ENCODE measurements around the gene PTPRU. TPM values are rescaled to one million over a fixed set of nuclear protein-coding genes. Genes with fewer than 3 reads are reported as not detected.

The PTPRU gene
- total RNA-seq, 2 donors from 2014 or later = 0.99 to 2.1 TPM

DNA sequence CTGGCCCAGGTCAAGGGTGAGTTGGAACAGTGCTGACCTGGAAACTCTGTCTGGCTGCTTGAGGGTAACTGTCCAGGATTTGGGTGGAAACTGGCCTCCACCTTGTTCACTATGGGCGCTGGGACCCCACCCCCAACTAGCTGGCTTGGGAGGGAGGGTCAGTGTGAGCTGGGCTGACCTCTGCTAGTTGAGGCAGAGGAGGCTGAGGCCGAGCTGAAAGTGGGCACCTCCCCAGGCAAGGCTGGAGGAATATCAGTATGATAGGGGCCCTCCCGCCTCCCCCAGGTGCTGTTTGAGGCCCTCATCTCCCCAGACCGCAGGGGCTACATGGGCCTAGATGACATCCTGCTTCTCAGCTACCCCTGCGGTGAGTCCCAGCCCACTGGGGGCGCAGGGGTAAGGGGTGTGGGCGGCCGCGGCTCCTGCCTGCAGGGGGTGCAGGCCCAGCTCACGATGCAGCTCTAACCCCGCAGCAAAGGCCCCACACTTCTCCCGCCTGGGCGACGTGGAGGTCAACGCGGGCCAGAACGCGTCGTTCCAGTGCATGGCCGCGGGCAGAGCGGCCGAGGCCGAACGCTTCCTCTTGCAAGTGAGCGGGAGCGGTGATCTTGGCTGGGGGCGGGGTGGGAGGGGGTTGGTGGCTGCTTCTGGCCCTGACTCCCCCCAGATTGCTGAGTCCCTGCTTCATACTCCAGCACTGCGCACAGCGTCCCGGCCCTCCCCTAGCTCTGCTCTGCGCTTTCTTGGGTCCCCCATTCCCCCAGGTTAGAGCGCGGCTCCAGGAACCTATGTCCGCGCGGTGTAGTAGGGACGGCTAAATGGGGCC, 22.9 kb downstream of the PTPRU start:
- peak; percentile 42 for ATAC-seq (replicated peaks)
- no peak overlapping the region for H3K27ac Mint-ChIP-seq
- peaks cover 33% of the 10 kb centered on the region for H3K27me3 Mint-ChIP-seq
- no peaks in the 10 kb centered on the region for H3K36me3 Mint-ChIP-seq (ENCODE audit: low read depth)
- no peaks in the 10 kb centered on the region for H3K9me3 Mint-ChIP-seq
- H3K4me1 Mint-ChIP-seq = peaks cover 8% of the 10 kb centered on the region
- H3K4me3 Mint-ChIP-seq = peak overlapping the region; percentile 74

DNA sequence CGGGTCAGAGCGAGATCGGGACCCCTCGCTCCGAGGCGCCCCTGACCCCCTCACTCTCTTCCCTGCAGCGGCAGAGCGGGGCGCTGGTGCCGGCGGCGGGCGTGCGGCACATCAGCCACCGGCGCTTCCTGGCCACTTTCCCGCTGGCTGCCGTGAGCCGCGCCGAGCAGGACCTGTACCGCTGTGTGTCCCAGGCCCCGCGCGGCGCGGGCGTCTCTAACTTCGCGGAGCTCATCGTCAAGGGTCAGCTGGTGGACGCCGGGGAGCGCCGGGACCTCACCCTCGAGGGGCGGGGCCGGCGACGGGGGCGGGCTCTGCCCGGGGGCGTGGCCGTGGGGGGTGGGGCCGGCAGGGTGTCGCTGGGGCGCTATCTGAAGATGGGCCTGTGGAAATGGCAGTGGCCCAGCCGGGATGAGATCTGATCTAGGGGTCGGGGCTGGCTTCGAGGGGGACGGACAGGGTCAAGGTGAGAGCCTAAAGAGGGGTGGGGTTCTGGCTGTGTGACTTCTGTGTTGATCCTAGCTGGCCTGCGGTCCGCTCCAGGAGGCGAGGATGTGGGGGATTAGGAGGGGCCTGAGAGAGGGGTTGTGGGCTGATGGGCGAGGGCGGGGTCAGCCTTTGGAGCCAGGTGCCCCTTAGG, 23.6 kb downstream of the PTPRU start:
- peak; percentile 72 for ATAC-seq (replicated peaks)
- Mint-ChIP-seq H3K27me3 (peaks cover 33% of the 10 kb centered on the region), H3K4me3 (peak overlapping the region; percentile 74), H3K27ac (no peak overlapping the region), H3K36me3 (ENCODE audit: low read depth) (no peaks in the 10 kb centered on the region), H3K4me1 (peaks cover 8% of the 10 kb centered on the region), H3K9me3 (no peaks in the 10 kb centered on the region)

DNA sequence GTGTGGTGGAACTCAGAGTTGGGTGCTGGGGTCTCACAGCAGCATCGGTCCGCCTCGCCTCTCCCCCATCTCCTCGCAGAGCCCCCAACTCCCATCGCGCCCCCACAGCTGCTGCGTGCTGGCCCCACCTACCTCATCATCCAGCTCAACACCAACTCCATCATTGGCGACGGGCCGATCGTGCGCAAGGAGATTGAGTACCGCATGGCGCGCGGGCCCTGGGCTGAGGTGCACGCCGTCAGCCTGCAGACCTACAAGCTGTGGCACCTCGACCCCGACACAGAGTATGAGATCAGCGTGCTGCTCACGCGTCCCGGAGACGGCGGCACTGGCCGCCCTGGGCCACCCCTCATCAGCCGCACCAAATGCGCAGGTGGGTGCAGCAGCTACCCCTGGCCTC, 24.2 kb downstream of the PTPRU start:
- Mint-ChIP-seq H3K36me3 (ENCODE audit: low read depth) (no peaks in the 10 kb centered on the region), H3K9me3 (no peaks in the 10 kb centered on the region), H3K4me1 (peaks cover 8% of the 10 kb centered on the region), H3K4me3 (peak overlapping the region; percentile 74), H3K27ac (no peak overlapping the region), H3K27me3 (peaks cover 33% of the 10 kb centered on the region)
- no peak for ATAC-seq (replicated peaks)

DNA sequence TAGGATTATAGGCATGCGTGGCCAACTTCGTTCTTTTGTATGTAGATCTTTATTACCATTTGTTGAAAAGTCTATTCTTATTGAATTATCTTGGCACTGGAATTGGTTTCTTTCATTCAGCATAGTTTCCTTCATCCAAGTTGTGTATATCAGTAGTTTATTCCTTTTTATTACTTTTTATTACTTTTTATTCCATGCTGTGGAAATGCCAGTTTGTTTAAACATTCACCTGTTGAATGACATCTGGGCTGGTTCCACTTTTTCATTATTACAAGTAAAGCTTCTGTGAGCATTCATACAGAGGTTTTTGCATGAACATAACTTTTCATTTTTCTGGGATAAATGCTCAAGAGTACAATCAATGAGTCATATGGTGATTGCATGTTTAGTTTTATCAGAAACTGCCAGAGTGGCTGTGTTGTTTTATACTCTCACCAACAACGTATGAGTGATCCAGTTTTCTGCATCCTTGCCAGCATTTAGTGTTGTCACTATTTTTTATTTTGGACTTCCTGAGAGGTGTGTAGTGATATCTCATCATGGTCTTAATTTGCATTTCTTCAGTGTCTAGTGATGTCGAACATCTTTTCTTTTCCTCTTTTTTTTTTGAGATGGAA, 28.6 kb downstream of the PTPRU start:
- Mint-ChIP-seq H3K4me3 (no peak overlapping the region), H3K4me1 (peaks cover 8% of the 10 kb centered on the region), H3K36me3 (ENCODE audit: low read depth) (no peaks in the 10 kb centered on the region), H3K27me3 (peaks cover 55% of the 10 kb centered on the region), H3K27ac (no peak overlapping the region), H3K9me3 (no peaks in the 10 kb centered on the region)
- no peak for ATAC-seq (replicated peaks)

DNA sequence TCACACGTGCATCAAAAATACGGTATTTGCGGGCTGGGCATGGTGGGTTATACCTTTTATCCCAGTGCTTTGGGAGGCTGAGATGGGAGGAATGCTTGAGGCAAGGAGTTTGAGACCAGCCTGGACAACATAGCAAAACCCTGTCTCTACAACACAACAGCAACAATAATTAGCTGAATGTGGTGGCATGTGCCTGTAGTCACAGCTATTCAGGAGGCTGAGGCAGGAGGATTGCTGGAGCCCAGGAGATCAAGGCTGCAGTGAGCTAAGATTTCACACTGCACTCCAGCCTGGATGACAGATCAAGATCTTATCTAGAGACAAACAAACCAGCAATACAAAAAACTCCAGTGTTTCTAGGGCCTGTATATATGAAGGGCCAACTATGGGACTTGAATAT, 30.6 kb downstream of the PTPRU start:
- H3K36me3 Mint-ChIP-seq (ENCODE audit: low read depth) = no peaks in the 10 kb centered on the region
- no peak overlapping the region for H3K27ac Mint-ChIP-seq
- H3K27me3 Mint-ChIP-seq = peaks cover 48% of the 10 kb centered on the region
- H3K4me3 Mint-ChIP-seq = no peak overlapping the region
- no peaks in the 10 kb centered on the region for H3K9me3 Mint-ChIP-seq
- no peak for ATAC-seq (replicated peaks)
- no peaks in the 10 kb centered on the region for H3K4me1 Mint-ChIP-seq

DNA sequence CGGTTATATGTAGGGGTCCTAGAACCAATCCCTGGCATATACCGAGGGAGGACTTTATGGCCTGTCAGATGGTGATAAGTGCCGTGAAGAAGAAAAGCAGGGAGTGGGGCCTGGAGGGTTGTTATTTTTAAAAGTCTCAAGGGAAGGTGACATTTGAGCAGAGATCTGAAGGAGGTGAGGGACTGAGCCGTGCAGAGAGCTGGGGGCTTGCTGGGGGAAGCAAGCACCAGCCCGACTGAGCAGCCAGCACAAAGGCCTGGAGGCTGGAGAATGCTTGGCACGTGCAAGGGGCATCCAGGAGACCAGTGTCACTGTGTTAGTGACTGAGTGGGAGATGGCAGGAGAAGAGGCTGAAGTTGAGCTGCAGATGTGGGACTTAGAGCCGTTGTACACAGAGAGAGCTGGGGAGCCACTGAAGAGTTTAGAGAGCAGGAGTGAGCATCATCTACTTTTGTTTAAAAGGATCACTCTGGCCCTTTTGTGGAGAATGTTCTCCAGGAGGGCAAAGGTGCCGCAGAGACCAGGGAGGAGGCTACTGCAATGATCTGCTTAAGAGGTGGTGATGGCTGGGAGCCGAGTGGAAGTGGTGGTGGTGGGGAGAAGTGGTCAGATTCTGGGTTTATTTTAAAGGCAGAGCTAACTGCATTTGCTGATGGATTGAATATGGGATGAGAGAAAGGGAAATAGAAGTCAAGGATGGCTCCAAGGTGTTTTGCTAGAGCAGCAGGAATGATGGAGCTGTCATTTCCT, 31.2 kb downstream of the PTPRU start:
- Mint-ChIP-seq H3K4me1 (no peaks in the 10 kb centered on the region), H3K27ac (no peak overlapping the region), H3K27me3 (peaks cover 47% of the 10 kb centered on the region), H3K36me3 (ENCODE audit: low read depth) (no peaks in the 10 kb centered on the region), H3K9me3 (no peaks in the 10 kb centered on the region), H3K4me3 (no peak overlapping the region)
- ATAC-seq (replicated peaks) = no peak

DNA sequence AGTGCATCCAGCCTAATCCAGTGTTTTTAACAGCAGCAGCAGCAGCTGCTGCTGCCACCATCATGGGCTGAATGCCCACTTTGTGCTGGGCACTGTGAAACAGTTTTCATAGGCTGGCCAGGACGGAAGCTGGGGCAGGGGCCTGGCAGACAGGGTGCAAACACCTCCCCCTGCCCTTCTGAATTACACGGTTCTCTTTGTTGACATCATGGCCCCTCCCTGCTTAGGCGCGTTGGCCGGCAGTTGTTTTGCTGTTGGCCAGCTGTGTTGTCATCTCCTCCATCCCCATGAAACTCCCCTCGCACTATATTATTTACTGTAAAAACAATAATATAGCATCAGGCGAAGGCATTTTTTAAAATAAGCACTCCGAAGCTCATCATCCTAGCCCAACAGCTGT, 33.1 kb downstream of the PTPRU start:
- H3K4me1 Mint-ChIP-seq = no peaks in the 10 kb centered on the region
- H3K36me3 Mint-ChIP-seq (ENCODE audit: low read depth) = no peaks in the 10 kb centered on the region
- no peak overlapping the region for H3K27ac Mint-ChIP-seq
- peaks cover 41% of the 10 kb centered on the region for H3K27me3 Mint-ChIP-seq
- no peak overlapping the region for H3K4me3 Mint-ChIP-seq
- H3K9me3 Mint-ChIP-seq = no peaks in the 10 kb centered on the region
- no peak for ATAC-seq (replicated peaks)

DNA sequence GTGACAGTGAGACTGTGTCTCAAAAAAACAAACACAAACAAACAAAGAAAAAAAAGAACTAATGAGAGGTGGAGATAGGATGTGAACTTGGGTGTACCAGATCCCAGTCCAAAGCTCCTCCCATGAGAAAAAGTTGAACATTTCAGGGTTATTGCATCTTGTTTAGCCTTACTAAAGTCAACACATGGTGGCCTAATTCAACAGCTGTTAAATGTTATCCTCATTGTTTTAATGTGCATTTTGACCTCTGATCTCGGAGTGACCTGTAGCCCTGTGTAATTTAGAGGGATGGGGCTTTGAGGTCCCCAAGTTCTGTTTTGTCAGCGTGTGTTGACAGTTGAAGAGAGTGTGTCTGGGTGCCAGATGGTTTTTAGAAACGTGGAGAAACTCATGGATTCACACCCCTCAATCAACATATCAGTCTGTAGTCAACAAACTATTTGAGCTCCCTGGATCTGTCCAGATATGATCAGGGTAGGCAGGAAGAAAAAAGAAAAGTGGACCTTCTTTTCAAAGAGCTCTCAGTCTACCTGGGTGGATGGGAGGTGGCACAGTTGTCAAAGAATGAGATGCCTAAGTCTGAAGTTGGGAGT, 34.7 kb downstream of the PTPRU start:
- no peaks in the 10 kb centered on the region for H3K36me3 Mint-ChIP-seq (ENCODE audit: low read depth)
- H3K4me1 Mint-ChIP-seq = no peaks in the 10 kb centered on the region
- no peak overlapping the region for H3K27ac Mint-ChIP-seq
- ATAC-seq (replicated peaks) = no peak
- H3K27me3 Mint-ChIP-seq = peaks cover 41% of the 10 kb centered on the region
- H3K9me3 Mint-ChIP-seq = no peaks in the 10 kb centered on the region
- H3K4me3 Mint-ChIP-seq = no peak overlapping the region

DNA sequence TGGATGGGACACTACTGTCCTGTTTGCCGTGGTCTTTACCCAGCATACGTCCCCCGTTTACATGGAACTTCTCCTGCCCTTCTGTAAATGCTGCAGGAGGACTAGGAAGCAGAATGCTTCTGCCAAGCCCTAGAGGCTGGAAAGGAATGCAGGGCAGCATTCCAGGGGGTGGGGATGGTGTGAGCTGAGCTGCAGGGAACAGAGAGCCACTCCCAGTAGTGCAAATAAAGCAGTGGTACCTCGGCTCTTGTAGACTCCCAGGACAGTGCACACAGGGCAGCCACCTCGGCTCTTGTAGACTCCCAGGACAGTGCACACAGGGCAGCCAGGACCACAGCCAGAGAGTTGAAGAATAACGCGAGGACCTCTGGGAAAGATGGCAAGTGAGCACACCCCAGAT, 35.4 kb downstream of the PTPRU start:
- no peak overlapping the region for H3K27ac Mint-ChIP-seq
- no peaks in the 10 kb centered on the region for H3K9me3 Mint-ChIP-seq
- no peak for ATAC-seq (replicated peaks)
- H3K4me3 Mint-ChIP-seq = no peak overlapping the region
- H3K27me3 Mint-ChIP-seq = peaks cover 36% of the 10 kb centered on the region
- H3K36me3 Mint-ChIP-seq (ENCODE audit: low read depth) = no peaks in the 10 kb centered on the region
- H3K4me1 Mint-ChIP-seq = no peaks in the 10 kb centered on the region

DNA sequence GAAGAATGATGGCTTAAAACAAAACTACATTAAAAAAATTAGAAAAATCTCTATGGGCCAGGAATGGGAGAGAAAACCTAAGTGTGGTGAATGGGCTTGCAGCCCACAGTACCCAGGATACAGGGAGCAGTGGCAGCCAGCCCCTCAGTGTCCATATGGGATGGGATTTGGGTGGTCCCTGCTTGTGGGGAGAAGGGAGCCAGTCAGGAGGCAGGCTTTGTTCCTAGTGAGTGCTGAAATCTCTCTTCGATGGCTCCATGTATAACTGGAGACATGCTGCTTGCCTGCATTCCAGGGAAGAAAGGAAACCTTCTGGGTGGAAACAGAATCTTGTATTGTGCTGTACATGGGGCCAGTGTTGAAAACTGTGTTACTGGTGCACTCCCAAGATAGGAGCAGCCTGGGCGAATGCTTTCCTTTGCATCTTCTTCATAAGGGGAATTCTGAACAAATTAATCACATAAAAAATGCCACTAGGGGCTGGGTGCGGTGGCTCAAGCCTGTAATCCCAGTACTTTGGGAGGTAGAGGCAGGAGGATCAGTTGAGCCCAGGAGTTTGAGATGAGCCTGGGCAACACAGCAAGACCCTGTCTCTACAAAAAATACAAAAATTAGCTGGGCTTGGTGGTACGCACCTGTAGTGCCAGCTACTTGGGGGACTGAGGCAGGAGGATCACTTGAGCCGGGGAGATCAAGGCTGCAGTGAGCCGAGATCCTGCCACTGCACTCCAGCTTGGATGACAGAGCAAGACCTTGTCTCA, 36.0 kb downstream of the PTPRU start:
- H3K36me3 Mint-ChIP-seq (ENCODE audit: low read depth) = no peaks in the 10 kb centered on the region
- H3K4me1 Mint-ChIP-seq = no peaks in the 10 kb centered on the region
- H3K27me3 Mint-ChIP-seq = peaks cover 32% of the 10 kb centered on the region
- no peaks in the 10 kb centered on the region for H3K9me3 Mint-ChIP-seq
- no peak overlapping the region for H3K27ac Mint-ChIP-seq
- no peak overlapping the region for H3K4me3 Mint-ChIP-seq
- no peak for ATAC-seq (replicated peaks)

DNA sequence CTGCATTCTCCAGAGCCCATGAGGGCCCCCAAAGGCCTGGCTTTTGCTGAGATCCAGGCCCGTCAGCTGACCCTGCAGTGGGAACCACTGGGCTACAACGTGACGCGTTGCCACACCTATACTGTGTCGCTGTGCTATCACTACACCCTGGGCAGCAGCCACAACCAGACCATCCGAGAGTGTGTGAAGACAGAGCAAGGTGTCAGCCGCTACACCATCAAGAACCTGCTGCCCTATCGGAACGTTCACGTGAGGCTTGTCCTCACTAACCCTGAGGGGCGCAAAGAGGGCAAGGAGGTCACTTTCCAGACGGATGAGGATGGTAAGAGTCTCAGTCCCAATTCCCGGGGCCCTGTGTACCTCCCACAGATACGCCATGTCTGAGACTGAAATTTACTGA, 39.1 kb downstream of the PTPRU start:
- Mint-ChIP-seq H3K4me1 (no peaks in the 10 kb centered on the region), H3K9me3 (no peaks in the 10 kb centered on the region), H3K36me3 (ENCODE audit: low read depth) (no peaks in the 10 kb centered on the region), H3K4me3 (no peak overlapping the region), H3K27ac (no peak overlapping the region), H3K27me3 (peaks cover 14% of the 10 kb centered on the region)
- ATAC-seq (replicated peaks) = no peak

DNA sequence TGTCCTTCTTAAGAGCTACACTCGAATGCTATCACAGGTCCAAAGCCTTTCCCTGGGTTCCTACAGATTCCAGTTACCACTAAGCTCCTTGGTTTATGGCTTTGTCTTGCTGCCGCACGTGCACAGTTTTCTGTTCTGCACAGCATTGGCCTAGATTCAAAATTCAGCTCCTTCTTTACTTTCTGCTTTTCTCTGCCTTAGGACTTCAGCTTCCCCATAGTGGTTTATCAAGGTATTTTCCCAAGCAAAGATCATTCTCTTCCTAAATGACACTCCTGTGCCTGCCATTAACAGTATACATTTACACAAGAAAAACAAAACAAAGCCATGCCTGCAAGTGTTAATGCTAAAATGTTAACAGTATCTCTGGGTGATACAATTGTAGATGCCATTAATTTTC, 41.8 kb downstream of the PTPRU start:
- ATAC-seq (replicated peaks) = no peak
- Mint-ChIP-seq H3K4me1 (no peaks in the 10 kb centered on the region), H3K4me3 (no peak overlapping the region), H3K9me3 (no peaks in the 10 kb centered on the region), H3K36me3 (ENCODE audit: low read depth) (no peaks in the 10 kb centered on the region), H3K27me3 (peaks cover 6% of the 10 kb centered on the region), H3K27ac (no peak overlapping the region)

DNA sequence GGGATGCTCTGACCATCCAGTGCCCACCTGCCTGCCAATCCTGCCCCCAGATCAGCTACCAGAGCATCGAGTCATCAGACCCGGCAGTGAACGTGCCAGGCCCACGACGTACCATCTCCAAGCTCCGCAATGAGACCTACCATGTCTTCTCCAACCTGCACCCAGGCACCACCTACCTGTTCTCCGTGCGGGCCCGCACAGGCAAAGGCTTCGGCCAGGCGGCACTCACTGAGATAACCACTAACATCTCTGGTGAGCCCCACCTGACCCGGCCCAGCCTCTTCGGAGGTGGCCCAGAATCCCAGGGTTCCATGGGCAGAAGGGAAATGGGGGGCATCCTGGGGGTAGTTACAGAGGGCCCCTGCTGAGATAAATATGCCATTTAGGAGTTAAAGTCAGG, 43.1 kb downstream of the PTPRU start:
- peaks cover 6% of the 10 kb centered on the region for H3K27me3 Mint-ChIP-seq
- no peak for ATAC-seq (replicated peaks)
- no peaks in the 10 kb centered on the region for H3K9me3 Mint-ChIP-seq
- H3K27ac Mint-ChIP-seq = no peak overlapping the region
- peaks cover 5% of the 10 kb centered on the region for H3K4me1 Mint-ChIP-seq
- no peak overlapping the region for H3K4me3 Mint-ChIP-seq
- H3K36me3 Mint-ChIP-seq (ENCODE audit: low read depth) = no peaks in the 10 kb centered on the region

DNA sequence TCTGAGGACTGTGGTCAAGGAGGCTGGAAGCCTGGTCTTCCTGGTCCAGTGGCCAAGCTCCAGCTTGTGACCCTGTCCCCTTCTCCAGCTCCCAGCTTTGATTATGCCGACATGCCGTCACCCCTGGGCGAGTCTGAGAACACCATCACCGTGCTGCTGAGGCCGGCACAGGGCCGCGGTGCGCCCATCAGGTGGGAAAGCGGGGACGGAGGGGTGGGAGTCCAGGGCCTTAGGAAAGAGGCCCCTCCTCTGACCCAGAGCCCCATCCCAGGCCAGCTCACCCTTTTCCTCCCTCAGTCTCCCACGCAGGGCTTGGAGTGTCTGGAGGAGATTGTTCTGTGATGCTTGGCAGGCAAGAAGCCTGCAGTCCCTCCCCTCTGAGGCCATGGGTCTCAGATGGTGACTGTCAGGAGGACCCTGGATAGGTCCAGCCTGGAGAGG, 43.6 kb downstream of the PTPRU start:
- no peak for ATAC-seq (replicated peaks)
- no peaks in the 10 kb centered on the region for H3K9me3 Mint-ChIP-seq
- H3K27ac Mint-ChIP-seq = no peak overlapping the region
- peaks cover 6% of the 10 kb centered on the region for H3K27me3 Mint-ChIP-seq
- H3K36me3 Mint-ChIP-seq (ENCODE audit: low read depth) = no peaks in the 10 kb centered on the region
- H3K4me1 Mint-ChIP-seq = peaks cover 5% of the 10 kb centered on the region
- no peak overlapping the region for H3K4me3 Mint-ChIP-seq
